Keratinocyte (primary cell): ENCODE data around the gene RNF207.

ENCODE experiments used
- EZH2 ChIP-seq: IDR thresholded peaks from one replicate; pipeline ENCODE4 v1.6.1; 2012; ENCODE audit warnings: inconsistent platforms, mild to moderate bottlenecking, low read length, moderate library complexity
- TF ChIP-seq, protein P1 (sequence below), 3 experiments: IDR thresholded peaks in 1 of 3; conservative IDR thresholded peaks in 1 of 3; optimal IDR thresholded peaks in 1 of 3; 2 replicates in 2 of 3; 3 replicates in 1 of 3; pipeline versions ENCODE3 to v1.5.1; 2011; ENCODE audit warnings: low read length in 3 of 3, mild to moderate bottlenecking in 3 of 3, moderate library complexity in 2 of 3, control low read depth in 1 of 3, inconsistent platforms in 1 of 3; ENCODE audit not compliant: insufficient read depth in 2 of 3; ENCODE audit errors: extremely low read depth in 1 of 3

DNA sequence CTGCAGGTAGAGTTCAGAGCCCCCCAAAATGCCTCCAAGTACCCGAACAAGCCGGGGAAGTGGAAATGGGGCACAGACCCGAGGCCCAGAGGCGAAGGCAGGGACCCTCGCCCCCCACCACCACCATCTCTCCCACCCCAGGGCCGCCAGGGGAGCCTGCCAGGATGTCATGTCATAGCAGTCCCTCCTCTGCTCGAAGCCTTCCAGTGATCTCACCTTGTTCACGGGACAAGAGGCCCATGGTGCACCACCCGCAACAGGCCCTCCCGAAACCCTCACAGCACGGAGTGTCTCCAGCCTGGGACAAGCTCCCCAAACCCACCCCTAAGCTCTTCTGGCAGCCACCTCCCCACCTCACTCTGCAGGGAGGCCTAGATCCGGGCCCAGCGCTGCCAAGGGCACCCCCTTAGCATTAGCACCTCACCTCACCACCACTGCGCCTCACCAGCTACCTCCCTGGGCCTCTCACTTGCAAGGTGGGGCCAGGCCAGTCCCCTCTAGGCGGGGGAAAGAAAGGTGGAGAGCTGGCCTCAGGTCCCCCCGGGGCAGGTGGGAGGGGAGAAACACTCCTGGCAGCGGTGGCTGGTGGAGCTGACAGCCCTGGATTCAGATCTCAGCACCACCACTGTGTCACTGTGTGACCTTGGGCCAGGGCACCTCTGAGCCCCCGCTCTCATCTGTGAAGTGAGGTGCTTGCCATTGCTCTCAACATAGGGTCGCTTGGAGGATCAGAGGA lies 39.1 kb upstream of the RNF207 start:
- no peak for TF ChIP-seq EZH2
- TF ChIP-seq, protein P1, sequence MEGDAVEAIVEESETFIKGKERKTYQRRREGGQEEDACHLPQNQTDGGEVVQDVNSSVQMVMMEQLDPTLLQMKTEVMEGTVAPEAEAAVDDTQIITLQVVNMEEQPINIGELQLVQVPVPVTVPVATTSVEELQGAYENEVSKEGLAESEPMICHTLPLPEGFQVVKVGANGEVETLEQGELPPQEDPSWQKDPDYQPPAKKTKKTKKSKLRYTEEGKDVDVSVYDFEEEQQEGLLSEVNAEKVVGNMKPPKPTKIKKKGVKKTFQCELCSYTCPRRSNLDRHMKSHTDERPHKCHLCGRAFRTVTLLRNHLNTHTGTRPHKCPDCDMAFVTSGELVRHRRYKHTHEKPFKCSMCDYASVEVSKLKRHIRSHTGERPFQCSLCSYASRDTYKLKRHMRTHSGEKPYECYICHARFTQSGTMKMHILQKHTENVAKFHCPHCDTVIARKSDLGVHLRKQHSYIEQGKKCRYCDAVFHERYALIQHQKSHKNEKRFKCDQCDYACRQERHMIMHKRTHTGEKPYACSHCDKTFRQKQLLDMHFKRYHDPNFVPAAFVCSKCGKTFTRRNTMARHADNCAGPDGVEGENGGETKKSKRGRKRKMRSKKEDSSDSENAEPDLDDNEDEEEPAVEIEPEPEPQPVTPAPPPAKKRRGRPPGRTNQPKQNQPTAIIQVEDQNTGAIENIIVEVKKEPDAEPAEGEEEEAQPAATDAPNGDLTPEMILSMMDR (optimal IDR thresholded peaks at IDR 0.05 in 1 of 3, IDR thresholded peaks at IDR 0.05 in 1 of 3, conservative IDR thresholded peaks at IDR 0.05 in 1 of 3; ENCODE audit: extremely low read depth in 1 of 3, insufficient read depth in 2 of 3, low read length in 3 of 3), result no peak
